MM.1S (cell line): ENCODE data around the gene MTX1.

ENCODE experiments used
- DNase-seq: peaks from one replicate; pipeline ENCODE4 v3.0.0-alpha.2; 2015
- H2AFZ ChIP-seq: fragments of 300-600 bp; sonication (generic); 2 replicates; pipeline ENCODE4 v1.6.0; 2016; ENCODE audit warnings: antibody characterized with exemption, low read length
- H3F3A ChIP-seq: fragments of 300-600 bp; sonication (generic); 2 replicates; pipeline ENCODE4 v1.6.1; 2016; ENCODE audit warnings: mild to moderate bottlenecking, antibody characterized with exemption, low read length, moderate library complexity, mixed read lengths; ENCODE audit not compliant: insufficient read depth
- H3K27ac ChIP-seq: fragments of 300-600 bp; sonication (generic); 2 replicates; pipeline ENCODE4 v1.5.1; 2016; ENCODE audit warnings: mild to moderate bottlenecking, low read length
- H3K27me3 ChIP-seq: fragments of 300-600 bp; sonication (generic); replicated peaks from 2 replicates; pipeline ENCODE4 v1.6.0; 2016; ENCODE audit warnings: low read length; ENCODE audit not compliant: insufficient read depth
- H3K36me3 ChIP-seq: fragments of 300-600 bp; sonication (generic); replicated peaks from 2 replicates; pipeline ENCODE4 v1.6.1; 2016; ENCODE audit warnings: mild to moderate bottlenecking, low read length, mixed read lengths; ENCODE audit not compliant: insufficient read depth
- H3K4me1 ChIP-seq: fragments of 300-600 bp; sonication (generic); 2 replicates; pipeline ENCODE4 v1.6.1; 2016; ENCODE audit warnings: low read length, mixed read lengths
- H3K4me2 ChIP-seq: fragments of 300-600 bp; sonication (generic); 2 replicates; pipeline ENCODE4 v1.6.0; 2016; ENCODE audit warnings: low read depth, low read length
- H3K4me3 ChIP-seq: fragments of 300-600 bp; sonication (generic); 2 replicates; pipeline ENCODE4 v1.5.1; 2016; ENCODE audit warnings: low read length, mixed read lengths
- H3K79me2 ChIP-seq: fragments of 300-600 bp; sonication (generic); 2 replicates; pipeline ENCODE4 v1.6.1; 2016; ENCODE audit warnings: mixed run types, low read length, mixed read lengths
- H3K9ac ChIP-seq: fragments of 300-600 bp; sonication (generic); 2 replicates; pipeline ENCODE4 v1.6.1; 2016; ENCODE audit warnings: low read length, mixed read lengths
- H3K9me2 ChIP-seq: fragments of 300-600 bp; sonication (generic); replicated peaks from 2 replicates; pipeline ENCODE4 v1.6.1; 2016; ENCODE audit warnings: mild to moderate bottlenecking, low read length, mixed read lengths; ENCODE audit not compliant: insufficient read depth
- H3K9me3 ChIP-seq: fragments of 300-600 bp; sonication (generic); replicated peaks from 2 replicates; pipeline ENCODE4 v1.6.1; 2016; ENCODE audit warnings: mild to moderate bottlenecking, low read length, mixed read lengths; ENCODE audit not compliant: insufficient read depth
- H4K20me1 ChIP-seq: fragments of 300-600 bp; sonication (generic); 2 replicates; pipeline ENCODE4 v1.6.1; 2016; ENCODE audit warnings: mild to moderate bottlenecking, low read length, moderate library complexity, mixed read lengths; ENCODE audit not compliant: insufficient read depth
- CTCF ChIP-seq: fragments of 300-600 bp; sonication (generic); IDR thresholded peaks from 2 replicates; pipeline ENCODE4 v1.5.1; 2016; ENCODE audit warnings: antibody characterized with exemption, low read length, mixed read lengths
- EZH2 ChIP-seq: fragments of 300-600 bp; sonication (generic); optimal IDR thresholded peaks from 2 replicates; pipeline ENCODE3; 2017; ENCODE audit warnings: low read depth, mild to moderate bottlenecking, antibody characterized with exemption, low read length, mixed read lengths
- EZH2phosphoT487 ChIP-seq: fragments of 300-600 bp; sonication (generic); IDR thresholded peaks from 2 replicates; pipeline ENCODE4 v1.6.1; 2018; ENCODE audit warnings: antibody characterized with exemption, low read length

MTX1 gene

GRCh38 chr1:155260276-155260675 is 51.8 kb downstream of the MTX1 start:
- no peak overlapping the region for H3K4me3 ChIP-seq
- H3K27ac ChIP-seq, result no peak overlapping the region
- peaks cover 25% of the 10 kb centered on the region for H3K79me2 ChIP-seq
- no peaks in the 10 kb centered on the region for H3K27me3 ChIP-seq
- no peaks in the 10 kb centered on the region for H3K9me2 ChIP-seq
- H3F3A ChIP-seq, result peaks cover 37% of the 10 kb centered on the region
- no peak overlapping the region for H3K4me2 ChIP-seq
- no peak overlapping the region for H2AFZ ChIP-seq
- H4K20me1 ChIP-seq, result no peaks in the 10 kb centered on the region
- 0 out of 2 replicates have a peak, but pooled peaks cover 2% of the 10 kb centered on the region for H3K36me3 ChIP-seq
- no peak for DNase-seq
- no peak overlapping the region for H3K9ac ChIP-seq
- no peaks in the 10 kb centered on the region for H3K9me3 ChIP-seq
- peaks cover 13% of the 10 kb centered on the region; the same call in 1 of the 2 replicates for H3K4me1 ChIP-seq
- TF ChIP-seq EZH2phosphoT487 (no peak), CTCF (no peak), EZH2 (no peak)

GRCh38 chr1:155261493-155261851 is 53.0 kb downstream of the MTX1 start:
- Histone ChIP-seq H3K9ac (peak overlapping the region; percentile 79), H2AFZ (peak overlapping the region; percentile 68), H3K27ac (peak overlapping the region; percentile 39; the same call in 1 of the 2 replicates), H3K36me3 (peaks cover 10% of the 10 kb centered on the region; the same call in 1 of the 2 replicates), H4K20me1 (no peaks in the 10 kb centered on the region), H3K4me1 (peaks cover 13% of the 10 kb centered on the region; the same call in 1 of the 2 replicates), H3K79me2 (peaks cover 25% of the 10 kb centered on the region), H3K27me3 (no peaks in the 10 kb centered on the region), H3K9me2 (no peaks in the 10 kb centered on the region), H3F3A (peaks cover 41% of the 10 kb centered on the region), H3K4me3 (peak overlapping the region; percentile 90), H3K9me3 (no peaks in the 10 kb centered on the region), H3K4me2 (peak overlapping the region; percentile 86)
- DNase-seq, result peak; percentile 45
- TF ChIP-seq CTCF (no peak), EZH2 (no peak), EZH2phosphoT487 (no peak)

- TF ChIP-seq EZH2 (no peak), CTCF (no peak), EZH2phosphoT487 (no peak)
- Histone ChIP-seq H3F3A (peaks cover 35% of the 10 kb centered on the region), H3K4me2 (peak within 1 kb of the TSS; percentile 86), H3K36me3 (peaks cover 14% of the 10 kb centered on the region; the same call in 1 of the 2 replicates), H3K4me1 (peaks cover 13% of the 10 kb centered on the region; the same call in 1 of the 2 replicates), H3K4me3 (peak within 1 kb of the TSS; percentile 90), H4K20me1 (no peaks in the 10 kb centered on the region), H3K27ac (peak within 1 kb of the TSS; percentile 39; the same call in 1 of the 2 replicates), H3K9ac (peak within 1 kb of the TSS; percentile 79), H3K9me2 (no peaks in the 10 kb centered on the region), H3K27me3 (no peaks in the 10 kb centered on the region), H3K9me3 (no peaks in the 10 kb centered on the region), H2AFZ (peak within 1 kb of the TSS; percentile 68), H3K79me2 (peaks cover 25% of the 10 kb centered on the region)
- DNase-seq, result peak; percentile 100
Measured at GRCh38 chr1:155261852-155262673, 53.6 kb downstream of the MTX1 start, which contains the start of gene SCAMP3. Gene SCAMP3, minus strand, starts transcription at chr1:155262360. Its CDS starts 209 bp downstream, at chr1:155262151.
